ENCODE data around the gene MCEMP1. TPM values are rescaled to one million over a fixed set of nuclear protein-coding genes. Genes with fewer than 3 reads are reported as not detected.

MCEMP1 gene
- total RNA-seq, 3 donors from 2014 or later = 1.0 to 2.4 TPM; not detected in 1

GRCh38 chr19:7644550-7644877 lies 32.4 kb upstream of the MCEMP1 start:
- intact Hi-C loops (cut with DNase I; ENCODE audit: low total_unique reads) = no loop called here

DNA sequence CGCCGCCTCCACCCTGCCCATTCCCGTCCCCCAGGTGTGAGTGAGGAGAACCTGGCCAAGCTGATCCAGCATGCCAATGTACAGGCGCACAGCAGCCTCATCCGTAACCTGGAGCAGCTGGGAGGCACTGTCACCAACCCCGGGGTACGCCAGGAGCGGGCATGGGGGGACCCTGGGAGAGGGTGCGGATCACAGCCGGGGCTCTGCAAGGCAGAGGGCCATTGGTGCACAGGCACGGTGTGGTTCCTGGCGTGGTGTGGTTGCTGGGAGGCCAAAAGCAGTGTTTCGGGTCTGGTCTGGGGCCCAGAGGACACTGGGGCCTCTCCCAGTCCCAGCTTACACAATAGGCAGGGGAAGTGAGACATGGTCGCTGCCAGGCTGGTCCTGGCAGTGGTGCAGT lies 31.7 kb upstream of the MCEMP1 start:
- Histone ChIP-seq H3K4me1 (no peaks in the 10 kb centered on the region), H3K27me3 (no peaks in the 10 kb centered on the region), H3K4me3 (no peak overlapping the region), H3K27ac (no peak overlapping the region), H3K9me3 (no peaks in the 10 kb centered on the region), H3K36me3 (no peaks in the 10 kb centered on the region)
- intact Hi-C loops (cut with DNase I; ENCODE audit: low total_unique reads) = no loop called here
- DNase-seq (ENCODE audit: low spot score in 2 of 2) = no peak
- no peak for TF ChIP-seq POLR2AphosphoS5 (IDR thresholded peaks at IDR 0.05)
- no peak for TF ChIP-seq CTCF (IDR thresholded peaks at IDR 0.05)
- TF ChIP-seq POLR2A (IDR thresholded peaks at IDR 0.05) = no peak

More at GRCh38 chr19:7644550-7644877, 32.4 kb upstream of the MCEMP1 start:
- no peak for DNase-seq (ENCODE audit: low spot score in 2 of 2)
- Histone ChIP-seq H3K4me3 (no peak overlapping the region), H3K27me3 (no peaks in the 10 kb centered on the region), H3K4me1 (no peaks in the 10 kb centered on the region), H3K36me3 (no peaks in the 10 kb centered on the region), H3K9me3 (no peaks in the 10 kb centered on the region), H3K27ac (no peak overlapping the region)
- TF ChIP-seq POLR2AphosphoS5 (IDR thresholded peaks at IDR 0.05) (no peak), POLR2A (IDR thresholded peaks at IDR 0.05) (no peak)

DNA sequence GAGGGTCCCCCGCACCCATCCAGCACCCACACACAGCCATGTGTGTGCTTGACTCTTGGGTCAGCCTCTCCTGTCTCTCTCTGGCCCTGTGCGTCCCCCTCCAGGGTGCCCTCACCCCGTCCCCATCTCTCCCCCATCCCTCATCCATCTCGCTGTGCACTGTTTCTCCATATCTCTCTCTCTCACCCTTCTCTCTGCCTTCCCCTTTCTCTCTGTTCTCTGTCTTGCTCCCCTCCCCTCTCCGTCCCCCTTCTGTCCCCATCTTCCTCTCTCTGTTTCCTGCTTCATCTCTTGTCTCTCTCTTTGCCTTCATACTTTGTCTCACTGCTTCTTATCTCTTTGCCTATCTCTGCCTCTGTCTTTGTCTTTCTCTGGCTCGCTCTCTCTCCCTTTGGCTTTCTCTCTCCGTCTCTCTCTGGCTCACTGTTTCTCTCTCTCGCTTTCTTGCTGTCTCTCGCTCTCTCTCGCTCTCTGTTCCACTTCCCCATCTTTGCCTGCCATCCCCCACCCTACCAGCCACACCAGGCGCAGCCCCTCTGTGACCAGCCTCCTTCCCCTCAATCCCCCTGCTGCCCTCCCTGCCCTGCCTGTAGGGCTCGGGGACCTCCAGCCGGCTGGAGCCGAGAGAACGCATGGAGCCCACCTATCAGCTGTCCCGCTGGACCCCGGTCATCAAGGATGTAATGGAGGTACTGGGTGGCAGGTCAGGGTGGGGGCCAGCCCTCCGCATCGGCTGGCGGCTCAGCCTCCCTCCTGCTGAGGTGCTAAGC lies 31.0 kb upstream of the MCEMP1 start:
- intact Hi-C loops (cut with DNase I; ENCODE audit: low total_unique reads) = no loop called here
- H3K27me3 ChIP-seq = no peaks in the 10 kb centered on the region
- no peak for TF ChIP-seq CTCF (IDR thresholded peaks at IDR 0.05)
- TF ChIP-seq POLR2A (IDR thresholded peaks at IDR 0.05) = no peak
- no peak for TF ChIP-seq POLR2AphosphoS5 (IDR thresholded peaks at IDR 0.05)

GRCh38 chr19:7646426-7646700 lies 30.5 kb upstream of the MCEMP1 start:
- DNase-seq (ENCODE audit: low spot score in 2 of 2) = no peak
- H3K27me3 ChIP-seq = no peaks in the 10 kb centered on the region
- H3K4me3 ChIP-seq = no peak overlapping the region
- intact Hi-C loops (cut with DNase I; ENCODE audit: low total_unique reads) = no loop called here
- TF ChIP-seq POLR2A (IDR thresholded peaks at IDR 0.05) = no peak
- no peak for TF ChIP-seq POLR2AphosphoS5 (IDR thresholded peaks at IDR 0.05)
- no peak for TF ChIP-seq CTCF (IDR thresholded peaks at IDR 0.05)
- no peaks in the 10 kb centered on the region for H3K9me3 ChIP-seq
- no peaks in the 10 kb centered on the region for H3K36me3 ChIP-seq
- no peaks in the 10 kb centered on the region for H3K4me1 ChIP-seq
- H3K27ac ChIP-seq = no peak overlapping the region

More for the DNA sequence above, 31.0 kb upstream of the MCEMP1 start:
- H3K27ac ChIP-seq = no peak overlapping the region
- no peak for DNase-seq (ENCODE audit: low spot score in 2 of 2)
- no peaks in the 10 kb centered on the region for H3K36me3 ChIP-seq
- H3K4me1 ChIP-seq = no peaks in the 10 kb centered on the region
- no peak overlapping the region for H3K4me3 ChIP-seq
- no peaks in the 10 kb centered on the region for H3K9me3 ChIP-seq

DNA sequence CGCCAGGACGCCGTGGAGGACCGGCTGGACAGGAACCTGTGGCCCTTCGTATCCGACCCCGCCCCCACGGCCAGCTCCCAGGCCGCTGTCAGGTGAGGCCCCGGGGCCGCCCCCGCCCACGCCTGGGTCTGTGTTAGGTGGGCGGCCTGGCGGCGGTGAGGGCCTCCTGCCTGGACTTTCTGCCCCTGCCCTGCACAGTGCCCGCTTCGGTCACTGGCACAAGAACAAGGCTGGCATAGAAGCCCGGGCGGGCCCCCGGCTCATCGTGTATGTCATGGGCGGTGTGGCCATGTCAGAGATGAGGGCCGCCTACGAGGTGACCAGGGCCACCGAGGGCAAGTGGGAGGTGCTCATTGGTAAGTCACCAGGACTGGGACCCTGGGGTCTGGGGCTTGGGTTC lies 29.7 kb upstream of the MCEMP1 start:
- no peaks in the 10 kb centered on the region for H3K27me3 ChIP-seq
- H3K4me1 ChIP-seq = no peaks in the 10 kb centered on the region
- no peaks in the 10 kb centered on the region for H3K9me3 ChIP-seq
- H3K4me3 ChIP-seq = no peak overlapping the region
- DNase-seq (ENCODE audit: low spot score in 2 of 2) = no peak
- H3K27ac ChIP-seq = no peak overlapping the region
- no peaks in the 10 kb centered on the region for H3K36me3 ChIP-seq
- intact Hi-C loops (cut with DNase I; ENCODE audit: low total_unique reads) = no loop called here
- TF ChIP-seq CTCF (IDR thresholded peaks at IDR 0.05) (no peak), POLR2AphosphoS5 (IDR thresholded peaks at IDR 0.05) (no peak), POLR2A (IDR thresholded peaks at IDR 0.05) (no peak)

Measured in breast epithelium (tissue), 4 donors.